CD4-positive, alpha-beta T cell treated with Interleukin-12 subunit alpha and Interleukin-12 subunit beta, for 1 hour (primary cell): ENCODE measurements around the gene XYLB.

ENCODE experiments used
- DNase-seq: peaks from one replicate; pipeline ENCODE4 v3.0.0-alpha.2; 2020

The XYLB gene

GRCh38 chr3:38457111-38458003 is 110.8 kb downstream of the XYLB start:
- no peak for DNase-seq

GRCh38 chr3:38458796-38459498 is 112.4 kb downstream of the XYLB start:
- no peak for DNase-seq

GRCh38 chr3:38459499-38460048 is 113.0 kb downstream of the XYLB start:
- DNase-seq = no peak

GRCh38 chr3:38460377-38461270 is 114.0 kb downstream of the XYLB start:
- no peak for DNase-seq
